ENCODE measurements around the gene QSER1. TPM values are rescaled to one million over a fixed set of nuclear protein-coding genes. Genes with fewer than 3 reads are reported as not detected.

Gene QSER1
- total and polyA plus RNA-seq, 9 of the 15 experiments (the other 6 are each of a cell fraction or from before 2014, with no cell fraction given): 5.8 to 33.6 (median 22.3) TPM

DNA sequence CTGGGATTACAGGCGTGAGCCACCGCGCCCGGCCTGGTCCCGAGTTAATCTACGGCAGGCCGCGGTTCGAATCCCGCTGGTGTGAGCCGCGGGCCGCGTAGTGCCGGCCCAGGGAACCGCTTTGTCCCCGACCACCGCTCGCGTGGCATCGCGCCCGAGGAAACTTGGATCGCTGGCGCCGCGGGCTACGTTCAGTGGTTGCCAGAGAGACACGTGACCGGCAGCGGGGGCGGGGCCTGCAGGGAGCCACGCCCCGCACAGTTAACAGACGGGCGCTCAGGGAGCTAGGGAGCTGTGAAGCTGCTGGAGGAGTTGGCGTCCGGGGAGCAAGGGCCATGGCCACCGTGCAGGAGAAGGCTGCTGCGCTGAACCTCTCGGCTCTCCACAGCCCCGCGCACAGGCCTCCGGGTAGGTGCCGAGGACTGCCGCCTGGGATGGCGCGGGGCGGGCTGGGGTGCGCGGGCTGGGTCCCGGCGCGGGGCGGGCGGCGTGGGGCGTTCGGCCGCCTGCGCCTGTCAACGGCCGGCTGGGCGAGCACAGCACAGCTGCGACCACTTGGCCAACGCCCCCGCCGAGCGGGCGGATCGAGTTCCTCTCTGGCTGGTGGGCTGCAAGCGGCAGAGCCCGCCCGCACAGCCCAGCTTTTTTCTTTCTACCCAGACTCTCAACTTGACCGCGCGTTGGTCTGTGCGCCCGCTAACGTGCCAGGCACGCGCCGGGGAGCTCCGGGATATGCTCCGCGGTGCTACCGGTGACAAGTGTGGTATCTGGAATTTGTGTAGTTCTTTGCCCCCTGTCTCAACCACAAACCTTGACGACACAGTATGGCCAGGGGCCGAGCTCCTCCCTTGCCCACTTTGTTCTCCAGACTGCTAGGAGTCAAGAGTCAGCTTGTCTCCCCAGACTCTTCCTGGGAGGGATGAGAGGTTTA lies 123.3 kb downstream of the QSER1 start, which contains the start of gene DEPDC7 (continued):
- TF ChIP-seq C11orf30 (IDR thresholded peaks at IDR 0.05; ENCODE audit: low read depth): no peak
- TF ChIP-seq ZNF830 (CRISPR knock-in tag; IDR thresholded peaks at IDR 0.05): no peak
- no peak for TF ChIP-seq ZSCAN32 (CRISPR knock-in tag; IDR thresholded peaks at IDR 0.05)
- peak; percentile 67 for TF ChIP-seq EGR1 (conservative IDR thresholded peaks at IDR 0.05)
- TF ChIP-seq, protein P1, sequence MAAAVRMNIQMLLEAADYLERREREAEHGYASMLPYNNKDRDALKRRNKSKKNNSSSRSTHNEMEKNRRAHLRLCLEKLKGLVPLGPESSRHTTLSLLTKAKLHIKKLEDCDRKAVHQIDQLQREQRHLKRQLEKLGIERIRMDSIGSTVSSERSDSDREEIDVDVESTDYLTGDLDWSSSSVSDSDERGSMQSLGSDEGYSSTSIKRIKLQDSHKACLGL (CRISPR knock-in tag; IDR thresholded peaks at IDR 0.05; ENCODE audit: borderline replicate concordance, poor library complexity, severe bottlenecking): no peak
- TF ChIP-seq HMG20B (CRISPR knock-in tag; IDR thresholded peaks at IDR 0.05): no peak
- TF ChIP-seq CSDE1 (IDR thresholded peaks at IDR 0.05): no peak
- TF ChIP-seq ZNF12 (CRISPR knock-in tag; IDR thresholded peaks at IDR 0.05): no peak
- no peak for TF ChIP-seq ZNF436 (CRISPR knock-in tag; IDR thresholded peaks at IDR 0.05)
- TF ChIP-seq DDX20 (tag; IDR thresholded peaks at IDR 0.05; ENCODE audit: low read depth): no peak
- no peak for TF ChIP-seq FOXA1 (IDR thresholded peaks at IDR 0.05; ENCODE audit: borderline replicate concordance)
- TF ChIP-seq, protein P2, sequence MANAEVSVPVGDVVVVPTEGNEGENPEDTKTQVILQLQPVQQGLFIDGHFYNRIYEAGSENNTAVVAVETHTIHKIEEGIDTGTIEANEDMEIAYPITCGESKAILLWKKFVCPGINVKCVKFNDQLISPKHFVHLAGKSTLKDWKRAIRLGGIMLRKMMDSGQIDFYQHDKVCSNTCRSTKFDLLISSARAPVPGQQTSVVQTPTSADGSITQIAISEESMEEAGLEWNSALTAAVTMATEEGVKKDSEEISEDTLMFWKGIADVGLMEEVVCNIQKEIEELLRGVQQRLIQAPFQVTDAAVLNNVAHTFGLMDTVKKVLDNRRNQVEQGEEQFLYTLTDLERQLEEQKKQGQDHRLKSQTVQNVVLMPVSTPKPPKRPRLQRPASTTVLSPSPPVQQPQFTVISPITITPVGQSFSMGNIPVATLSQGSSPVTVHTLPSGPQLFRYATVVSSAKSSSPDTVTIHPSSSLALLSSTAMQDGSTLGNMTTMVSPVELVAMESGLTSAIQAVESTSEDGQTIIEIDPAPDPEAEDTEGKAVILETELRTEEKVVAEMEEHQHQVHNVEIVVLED (CRISPR knock-in tag; IDR thresholded peaks at IDR 0.05): no peak
- no peak for TF ChIP-seq RUNX1 (IDR thresholded peaks at IDR 0.05; ENCODE audit: low read depth)
- TF ChIP-seq ZNF3 (CRISPR knock-in tag; IDR thresholded peaks at IDR 0.05): no peak
- TF ChIP-seq SMAD3 (CRISPR knock-in tag; conservative IDR thresholded peaks at IDR 0.05): peak; percentile 76; the same call in 1 of the 2 replicates
- TF ChIP-seq, protein P3, sequence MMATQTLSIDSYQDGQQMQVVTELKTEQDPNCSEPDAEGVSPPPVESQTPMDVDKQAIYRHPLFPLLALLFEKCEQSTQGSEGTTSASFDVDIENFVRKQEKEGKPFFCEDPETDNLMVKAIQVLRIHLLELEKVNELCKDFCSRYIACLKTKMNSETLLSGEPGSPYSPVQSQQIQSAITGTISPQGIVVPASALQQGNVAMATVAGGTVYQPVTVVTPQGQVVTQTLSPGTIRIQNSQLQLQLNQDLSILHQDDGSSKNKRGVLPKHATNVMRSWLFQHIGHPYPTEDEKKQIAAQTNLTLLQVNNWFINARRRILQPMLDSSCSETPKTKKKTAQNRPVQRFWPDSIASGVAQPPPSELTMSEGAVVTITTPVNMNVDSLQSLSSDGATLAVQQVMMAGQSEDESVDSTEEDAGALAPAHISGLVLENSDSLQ (IDR thresholded peaks at IDR 0.05): peak; percentile 83
- TF ChIP-seq NCOA1 (IDR thresholded peaks at IDR 0.05; ENCODE audit: low read depth): no peak
- no peak for TF ChIP-seq SOX6 (IDR thresholded peaks at IDR 0.05)
- peak; percentile 41 for TF ChIP-seq SAP30 (IDR thresholded peaks at IDR 0.05; ENCODE audit: borderline replicate concordance, insufficient read depth, low read depth, low read length, poor library complexity, severe bottlenecking)
- TF ChIP-seq, protein P4, sequence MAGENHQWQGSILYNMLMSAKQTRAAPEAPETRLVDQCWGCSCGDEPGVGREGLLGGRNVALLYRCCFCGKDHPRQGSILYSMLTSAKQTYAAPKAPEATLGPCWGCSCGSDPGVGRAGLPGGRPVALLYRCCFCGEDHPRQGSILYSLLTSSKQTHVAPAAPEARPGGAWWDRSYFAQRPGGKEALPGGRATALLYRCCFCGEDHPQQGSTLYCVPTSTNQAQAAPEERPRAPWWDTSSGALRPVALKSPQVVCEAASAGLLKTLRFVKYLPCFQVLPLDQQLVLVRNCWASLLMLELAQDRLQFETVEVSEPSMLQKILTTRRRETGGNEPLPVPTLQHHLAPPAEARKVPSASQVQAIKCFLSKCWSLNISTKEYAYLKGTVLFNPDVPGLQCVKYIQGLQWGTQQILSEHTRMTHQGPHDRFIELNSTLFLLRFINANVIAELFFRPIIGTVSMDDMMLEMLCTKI (IDR thresholded peaks at IDR 0.05; ENCODE audit: partially characterized antibody): no peak
- no peak for TF ChIP-seq GTF2A2 (tag; IDR thresholded peaks at IDR 0.05)
- no peak for TF ChIP-seq NUFIP1 (IDR thresholded peaks at IDR 0.05; ENCODE audit: partially characterized antibody)
- TF ChIP-seq, protein P5, sequence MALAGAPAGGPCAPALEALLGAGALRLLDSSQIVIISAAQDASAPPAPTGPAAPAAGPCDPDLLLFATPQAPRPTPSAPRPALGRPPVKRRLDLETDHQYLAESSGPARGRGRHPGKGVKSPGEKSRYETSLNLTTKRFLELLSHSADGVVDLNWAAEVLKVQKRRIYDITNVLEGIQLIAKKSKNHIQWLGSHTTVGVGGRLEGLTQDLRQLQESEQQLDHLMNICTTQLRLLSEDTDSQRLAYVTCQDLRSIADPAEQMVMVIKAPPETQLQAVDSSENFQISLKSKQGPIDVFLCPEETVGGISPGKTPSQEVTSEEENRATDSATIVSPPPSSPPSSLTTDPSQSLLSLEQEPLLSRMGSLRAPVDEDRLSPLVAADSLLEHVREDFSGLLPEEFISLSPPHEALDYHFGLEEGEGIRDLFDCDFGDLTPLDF (CRISPR knock-in tag; IDR thresholded peaks at IDR 0.05): 0 out of 2 replicates have a peak, but pooled peaks have one; percentile 29
